ENCODE data around the gene NOSTRIN. TPM values are rescaled to one million over a fixed set of nuclear protein-coding genes. Genes with fewer than 3 reads are reported as not detected.

Gene NOSTRIN, protein sequence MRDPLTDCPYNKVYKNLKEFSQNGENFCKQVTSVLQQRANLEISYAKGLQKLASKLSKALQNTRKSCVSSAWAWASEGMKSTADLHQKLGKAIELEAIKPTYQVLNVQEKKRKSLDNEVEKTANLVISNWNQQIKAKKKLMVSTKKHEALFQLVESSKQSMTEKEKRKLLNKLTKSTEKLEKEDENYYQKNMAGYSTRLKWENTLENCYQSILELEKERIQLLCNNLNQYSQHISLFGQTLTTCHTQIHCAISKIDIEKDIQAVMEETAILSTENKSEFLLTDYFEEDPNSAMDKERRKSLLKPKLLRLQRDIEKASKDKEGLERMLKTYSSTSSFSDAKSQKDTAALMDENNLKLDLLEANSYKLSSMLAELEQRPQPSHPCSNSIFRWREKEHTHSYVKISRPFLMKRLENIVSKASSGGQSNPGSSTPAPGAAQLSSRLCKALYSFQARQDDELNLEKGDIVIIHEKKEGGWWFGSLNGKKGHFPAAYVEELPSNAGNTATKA
- 0.01 TPM for polyA plus RNA-seq (2013, experiment 1 of 2)
- 0.03 TPM for polyA plus RNA-seq (2013, experiment 2 of 2)

GRCh38 chr2:168801961-168802858 lies at the start of gene NOSTRIN:
NOSTRIN (plus strand) TSS chr2:168802637; CDS start chr2:168802647, 10 bp downstream.
- whole genome bisulfite sequencing (ENCODE audit: extremely low coverage, insufficient coverage, low lambda C conversion rate), result no CpG with 5 or more reads among the region's 10 CpGs
- H3K4me3 ChIP-seq (ENCODE audit: low read length), result no peak within 1 kb of the TSS

DNA sequence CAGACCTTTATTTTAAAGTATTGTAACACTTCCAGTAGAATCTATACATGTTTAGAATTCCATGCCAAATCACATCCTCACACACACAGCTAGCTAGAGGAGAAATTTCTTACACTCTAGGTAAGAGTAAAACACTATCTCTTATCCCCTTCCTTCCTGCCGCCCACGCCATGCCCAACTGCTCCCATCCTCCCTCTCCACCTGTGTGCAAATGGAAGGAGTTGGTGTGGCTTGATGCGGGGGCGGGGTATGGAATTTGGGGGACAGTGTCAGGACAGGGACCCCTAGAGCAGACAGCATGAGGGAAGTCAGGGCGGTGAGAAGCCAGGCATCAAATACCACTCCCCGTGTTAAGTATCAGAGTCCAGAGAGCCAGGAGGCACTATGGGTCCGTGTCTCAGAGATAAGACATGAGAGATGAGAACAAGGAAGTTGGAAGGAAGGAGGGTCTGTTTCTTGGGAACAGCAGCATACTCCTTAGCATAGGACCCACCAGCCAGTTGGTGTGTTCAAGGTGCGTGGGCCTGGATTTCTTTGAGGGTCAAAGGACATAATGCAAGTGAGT lies 48.6 kb upstream of the NOSTRIN start:
- no peak overlapping the region for H2BK15ac ChIP-seq (replicated peaks; ENCODE audit: low read depth)
- no peak overlapping the region for H3K4me3 ChIP-seq (ENCODE audit: low read length)
- no peak overlapping the region for H3K27ac ChIP-seq (ENCODE audit: low read depth, low read length)
- no peak overlapping the region for H3K56ac ChIP-seq (ENCODE audit: low read length)
- H3K36me3 ChIP-seq (ENCODE audit: control insufficient read depth, insufficient read depth, low read length), result no peaks in the 10 kb centered on the region
- H3K23ac ChIP-seq (ENCODE audit: low read length), result no peak overlapping the region
- no peak overlapping the region for H2BK5ac ChIP-seq (ENCODE audit: low read length)
- H2BK120ac ChIP-seq (ENCODE audit: low read depth, low read length), result no peak overlapping the region
- H3K79me1 ChIP-seq (ENCODE audit: low read length), result no peaks in the 10 kb centered on the region
- H4K5ac ChIP-seq (ENCODE audit: low read length), result no peak overlapping the region
- H3K9ac ChIP-seq (ENCODE audit: low read length), result no peak overlapping the region
- no peak overlapping the region for H3K4me2 ChIP-seq (ENCODE audit: low read length)
- WGBS (ENCODE audit: extremely low coverage, insufficient coverage, low lambda C conversion rate), result no CpG with 5 or more reads among the region's 8 CpGs
- no peak overlapping the region for H4K8ac ChIP-seq (ENCODE audit: low read depth, low read length)
- peaks cover 4% of the 10 kb centered on the region for H3K4me1 ChIP-seq (ENCODE audit: control insufficient read depth, low read depth, low read length)
- no peak overlapping the region for H3K18ac ChIP-seq (ENCODE audit: low read length)
- H3K79me2 ChIP-seq (ENCODE audit: control insufficient read depth, insufficient read depth, low read length), result no peaks in the 10 kb centered on the region
- H3K27me3 ChIP-seq (ENCODE audit: insufficient read depth, low read length, poor library complexity), result no peaks in the 10 kb centered on the region
- H2AK5ac ChIP-seq (ENCODE audit: low read length), result no peak overlapping the region
- DNase-seq, result no peak
- no peak overlapping the region for H3K4ac ChIP-seq (ENCODE audit: low read depth, low read length)

More at GRCh38 chr2:168801961-168802858, at the start of gene NOSTRIN:
- Histone ChIP-seq H2BK15ac (replicated peaks; ENCODE audit: low read depth) (no peak within 1 kb of the TSS), H3K4me1 (ENCODE audit: control insufficient read depth, low read depth, low read length) (peaks cover 3% of the 10 kb centered on the region), H2BK120ac (ENCODE audit: low read depth, low read length) (no peak within 1 kb of the TSS), H3K79me2 (ENCODE audit: control insufficient read depth, insufficient read depth, low read length) (no peaks in the 10 kb centered on the region), H3K18ac (ENCODE audit: low read length) (no peak within 1 kb of the TSS), H3K9ac (ENCODE audit: low read length) (no peak within 1 kb of the TSS), H3K79me1 (ENCODE audit: low read length) (no peaks in the 10 kb centered on the region), H3K36me3 (ENCODE audit: control insufficient read depth, insufficient read depth, low read length) (no peaks in the 10 kb centered on the region), H3K27me3 (ENCODE audit: insufficient read depth, low read length, poor library complexity) (no peaks in the 10 kb centered on the region), H3K23ac (ENCODE audit: low read length) (no peak within 1 kb of the TSS), H4K8ac (ENCODE audit: low read depth, low read length) (no peak within 1 kb of the TSS), H4K5ac (ENCODE audit: low read length) (no peak within 1 kb of the TSS), H2BK5ac (ENCODE audit: low read length) (no peak within 1 kb of the TSS), H2AK5ac (ENCODE audit: low read length) (no peak within 1 kb of the TSS), H3K27ac (ENCODE audit: low read depth, low read length) (no peak within 1 kb of the TSS), H3K56ac (ENCODE audit: low read length) (no peak within 1 kb of the TSS), H3K4me2 (ENCODE audit: low read length) (no peak within 1 kb of the TSS), H3K4ac (ENCODE audit: low read depth, low read length) (no peak within 1 kb of the TSS)
- DNase-seq, result no peak

GRCh38 chr2:168757223-168757622 lies 45.2 kb upstream of the NOSTRIN start:
- DNase-seq, result peak; percentile 53
- no CpG with 5 or more reads among the region's 3 CpGs for whole genome bisulfite sequencing (ENCODE audit: extremely low coverage, insufficient coverage, low lambda C conversion rate)
- no peak overlapping the region for H3K4ac ChIP-seq (ENCODE audit: low read depth, low read length)

GRCh38 chr2:168758970-168759820 lies 43.2 kb upstream of the NOSTRIN start:
- Histone ChIP-seq H3K4me1 (ENCODE audit: control insufficient read depth, low read depth, low read length) (peaks cover 2% of the 10 kb centered on the region), H3K56ac (ENCODE audit: low read length) (no peak overlapping the region), H3K27me3 (ENCODE audit: insufficient read depth, low read length, poor library complexity) (no peaks in the 10 kb centered on the region), H2AK5ac (ENCODE audit: low read length) (no peak overlapping the region), H3K4me2 (ENCODE audit: low read length) (no peak overlapping the region), H4K5ac (ENCODE audit: low read length) (no peak overlapping the region), H4K8ac (ENCODE audit: low read depth, low read length) (no peak overlapping the region), H2BK15ac (replicated peaks; ENCODE audit: low read depth) (no peak overlapping the region), H2BK5ac (ENCODE audit: low read length) (no peak overlapping the region), H3K27ac (ENCODE audit: low read depth, low read length) (no peak overlapping the region), H3K36me3 (ENCODE audit: control insufficient read depth, insufficient read depth, low read length) (no peaks in the 10 kb centered on the region), H2BK120ac (ENCODE audit: low read depth, low read length) (no peak overlapping the region), H3K23ac (ENCODE audit: low read length) (no peak overlapping the region), H3K18ac (ENCODE audit: low read length) (no peak overlapping the region), H3K79me2 (ENCODE audit: control insufficient read depth, insufficient read depth, low read length) (no peaks in the 10 kb centered on the region), H3K4ac (ENCODE audit: low read depth, low read length) (no peak overlapping the region), H3K9ac (ENCODE audit: low read length) (no peak overlapping the region), H3K79me1 (ENCODE audit: low read length) (no peaks in the 10 kb centered on the region), H3K4me3 (ENCODE audit: low read length) (no peak overlapping the region)
- WGBS (ENCODE audit: extremely low coverage, insufficient coverage, low lambda C conversion rate), result no CpG with 5 or more reads among the region's 3 CpGs
- DNase-seq, result peak; percentile 66

More at GRCh38 chr2:168757223-168757622, 45.2 kb upstream of the NOSTRIN start:
- Histone ChIP-seq H3K27me3 (ENCODE audit: insufficient read depth, low read length, poor library complexity) (no peaks in the 10 kb centered on the region), H2BK120ac (ENCODE audit: low read depth, low read length) (no peak overlapping the region), H3K23ac (ENCODE audit: low read length) (no peak overlapping the region), H4K8ac (ENCODE audit: low read depth, low read length) (no peak overlapping the region), H2BK5ac (ENCODE audit: low read length) (no peak overlapping the region), H3K9ac (ENCODE audit: low read length) (no peak overlapping the region), H3K4me1 (ENCODE audit: control insufficient read depth, low read depth, low read length) (peaks cover 2% of the 10 kb centered on the region), H3K4me2 (ENCODE audit: low read length) (no peak overlapping the region), H3K4me3 (ENCODE audit: low read length) (no peak overlapping the region), H3K27ac (ENCODE audit: low read depth, low read length) (no peak overlapping the region), H3K36me3 (ENCODE audit: control insufficient read depth, insufficient read depth, low read length) (no peaks in the 10 kb centered on the region), H3K79me1 (ENCODE audit: low read length) (no peaks in the 10 kb centered on the region), H3K18ac (ENCODE audit: low read length) (no peak overlapping the region), H4K5ac (ENCODE audit: low read length) (no peak overlapping the region), H3K79me2 (ENCODE audit: control insufficient read depth, insufficient read depth, low read length) (no peaks in the 10 kb centered on the region), H3K56ac (ENCODE audit: low read length) (no peak overlapping the region), H2BK15ac (replicated peaks; ENCODE audit: low read depth) (no peak overlapping the region), H2AK5ac (ENCODE audit: low read length) (no peak overlapping the region)

- no peak overlapping the region for H3K9ac ChIP-seq (ENCODE audit: low read length)
- no peak overlapping the region for H3K4ac ChIP-seq (ENCODE audit: low read depth, low read length)
- no peaks in the 10 kb centered on the region for H3K36me3 ChIP-seq (ENCODE audit: control insufficient read depth, insufficient read depth, low read length)
- no CpG with 5 or more reads among the region's 1 CpG for WGBS (ENCODE audit: extremely low coverage, insufficient coverage, low lambda C conversion rate)
- DNase-seq, result peak; percentile 27
- no peak overlapping the region for H2AK5ac ChIP-seq (ENCODE audit: low read length)
- H3K79me1 ChIP-seq (ENCODE audit: low read length), result no peaks in the 10 kb centered on the region
- no peak overlapping the region for H3K27ac ChIP-seq (ENCODE audit: low read depth, low read length)
- no peak overlapping the region for H3K4me3 ChIP-seq (ENCODE audit: low read length)
- no peaks in the 10 kb centered on the region for H3K27me3 ChIP-seq (ENCODE audit: insufficient read depth, low read length, poor library complexity)
- H3K4me2 ChIP-seq (ENCODE audit: low read length), result no peak overlapping the region
- no peak overlapping the region for H2BK15ac ChIP-seq (replicated peaks; ENCODE audit: low read depth)
- H2BK120ac ChIP-seq (ENCODE audit: low read depth, low read length), result no peak overlapping the region
- H3K79me2 ChIP-seq (ENCODE audit: control insufficient read depth, insufficient read depth, low read length), result no peaks in the 10 kb centered on the region
- no peak overlapping the region for H3K18ac ChIP-seq (ENCODE audit: low read length)
- no peaks in the 10 kb centered on the region for H3K4me1 ChIP-seq (ENCODE audit: control insufficient read depth, low read depth, low read length)
- H4K8ac ChIP-seq (ENCODE audit: low read depth, low read length), result no peak overlapping the region
- no peak overlapping the region for H3K23ac ChIP-seq (ENCODE audit: low read length)
- H4K5ac ChIP-seq (ENCODE audit: low read length), result no peak overlapping the region
- H2BK5ac ChIP-seq (ENCODE audit: low read length), result no peak overlapping the region
- no peak overlapping the region for H3K56ac ChIP-seq (ENCODE audit: low read length)
Measured at GRCh38 chr2:168765401-168765800, 37.0 kb upstream of the NOSTRIN start.
